A549 (cell line): ENCODE results near the gene TUBA4A. TPM values are rescaled to one million over a fixed set of nuclear protein-coding genes. Genes with fewer than 3 reads are reported as not detected.

Experiments
- ATAC-seq, 2 experiments: fragments of 200-7000 bp in 1 of 2; fragments of >200 bp in 1 of 2; cut with Nextera tagmentation in 1 of 2; cut with Tn5 transposase in 1 of 2; 3 replicates each; pipeline versions ENCODE4 v1.8.0 to v1.9.1; 2018 to 2020; ENCODE audit warnings: mild to moderate bottlenecking in 1 of 2, moderate library complexity in 1 of 2
- CTCF ChIA-PET: fragments of 300-600 bp; sonication (Branson Sonifier 250); formaldehyde crosslinking; extraction: SDS; loops from one replicate; lab custom pipeline; 2021; ENCODE audit warnings: antibody characterized with exemption, inconsistent platforms; lab: Yijun Ruan, JAX
- POLR2A ChIA-PET: fragments of 350-600 bp; formaldehyde crosslinking; extraction: SDS; loops from one replicate; lab custom pipeline; 2021; ENCODE audit warnings: antibody characterized with exemption, inconsistent platforms; lab: Yijun Ruan, JAX
- DNase-seq, 2 experiments: peaks; one replicate each; pipeline versions ENCODE4 v3.0.0 to v3.0.0-alpha.2; 2011 to 2016; ENCODE audit warnings: low read depth in 1 of 2, low spot score in 1 of 2
- FAIRE-seq: peaks from 2 replicates; lab custom pipeline; 2011; peaks lifted over from hg19 to GRCh38; lab: Jason Lieb, UNC
- H3K27ac ChIP-seq, 2 experiments: fragments of >200 bp; sonication (Bioruptor Twin); formaldehyde crosslinking; 3 replicates each; pipeline ENCODE4 v1.5.1; 2016 to 2017
- H3K4me1 ChIP-seq: fragments of >200 bp; sonication (Bioruptor Twin); formaldehyde crosslinking; 3 replicates; pipeline ENCODE4 v1.6.1; 2016
- H3K4me2 ChIP-seq: fragments of >200 bp; sonication (Bioruptor Twin); formaldehyde crosslinking; 3 replicates; pipeline ENCODE4 v1.6.1; 2016
- H3K4me3 ChIP-seq: fragments of >200 bp; sonication (Bioruptor Twin); formaldehyde crosslinking; 3 replicates; pipeline ENCODE4 v1.5.1; 2016
- H3K9me3 ChIP-seq: fragments of >200 bp; sonication (Bioruptor Twin); formaldehyde crosslinking; 3 replicates; pipeline ENCODE4 v1.6.1; 2016
- BHLHE40 ChIP-seq: IDR thresholded peaks from 2 replicates; pipeline ENCODE4 v1.6.1; 2012; ENCODE audit warnings: low read depth, low read length, inconsistent platforms
- E2F6 ChIP-seq: IDR thresholded peaks from 2 replicates; pipeline ENCODE4 v1.6.1; 2012; ENCODE audit warnings: low read depth, borderline replicate concordance
- ESRRA ChIP-seq: fragments of 150-350 bp; IDR thresholded peaks from 2 replicates; pipeline ENCODE4 v1.6.1; 2014; ENCODE audit warnings: mild to moderate bottlenecking, low read length, borderline replicate concordance
- FOXS1 ChIP-seq: fragments of 250-450 bp; sonication (Bioruptor Pico); IDR thresholded peaks from 2 replicates; pipeline ENCODE4 v1.5.0; 2020; ENCODE audit warnings: mild to moderate bottlenecking, moderate library complexity
- GATA3 ChIP-seq: IDR thresholded peaks from 2 replicates; pipeline ENCODE4 v1.6.1; 2012; ENCODE audit warnings: borderline replicate concordance
- HOXB13 ChIP-seq: fragments of 250-450 bp; sonication (Bioruptor Pico); IDR thresholded peaks from 2 replicates; pipeline ENCODE4 v1.5.0; 2020; ENCODE audit warnings: low read depth, mild to moderate bottlenecking, moderate library complexity
- JUN ChIP-seq, 2 experiments: fragments of >200 bp; sonication (Bioruptor Twin); formaldehyde crosslinking; IDR thresholded peaks; 2 replicates in 1 of 2; 3 replicates in 1 of 2; pipeline ENCODE4 v1.6.1; 2016 to 2017
- JUNB ChIP-seq: fragments of >200 bp; sonication (Bioruptor Twin); formaldehyde crosslinking; IDR thresholded peaks from 2 replicates; pipeline ENCODE4 v1.6.1; 2016
- KDM5A ChIP-seq: fragments of 200-600 bp; sonication (generic); IDR thresholded peaks from 2 replicates; pipeline ENCODE4 v1.6.1; 2016; ENCODE audit warnings: antibody characterized with exemption, mild to moderate bottlenecking
- PHF8 ChIP-seq: fragments of 200-600 bp; sonication (generic); IDR thresholded peaks from 2 replicates; pipeline ENCODE4 v1.6.1; 2016; ENCODE audit warnings: low read depth, mild to moderate bottlenecking, antibody characterized with exemption, moderate library complexity, borderline replicate concordance
- POLR2A ChIP-seq: IDR thresholded peaks from 2 replicates; pipeline ENCODE4 v1.6.1; 2012; ENCODE audit warnings: mild to moderate bottlenecking, low read length
- RARB ChIP-seq: fragments of 250-450 bp; sonication (Bioruptor Pico); IDR thresholded peaks from 2 replicates; pipeline ENCODE4 v1.8.0; 2021; ENCODE audit warnings: mild to moderate bottlenecking, moderate library complexity
- RCOR1 ChIP-seq: fragments of 150-350 bp; IDR thresholded peaks from 2 replicates; pipeline ENCODE4 v1.6.1; 2014; ENCODE audit warnings: antibody characterized with exemption, low read length, low read depth
- RNF2 ChIP-seq: fragments of 200-600 bp; sonication (generic); IDR thresholded peaks from 2 replicates; pipeline ENCODE4 v1.6.1; 2016; ENCODE audit warnings: low read depth, mild to moderate bottlenecking, antibody characterized with exemption, moderate library complexity, borderline replicate concordance
- SMC3 ChIP-seq: fragments of >200 bp; sonication (Bioruptor Twin); formaldehyde crosslinking; IDR thresholded peaks from 3 replicates; pipeline ENCODE4 v1.6.1; 2018; ENCODE audit warnings: inconsistent platforms
- SREBF2 ChIP-seq: fragments of 450-650 bp; IDR thresholded peaks from 2 replicates; pipeline ENCODE4 v1.6.1; 2014; ENCODE audit warnings: mild to moderate bottlenecking, moderate library complexity
- ZC3H11A ChIP-seq: fragments of 450-650 bp; IDR thresholded peaks from 2 replicates; pipeline ENCODE4 v1.6.1; 2014; ENCODE audit warnings: antibody characterized with exemption, mild to moderate bottlenecking
- WGBS: methylation state at CpG from one replicate; pipeline ENCODE4 v1.1.6; 2017; ENCODE audit errors: missing lambda C conversion rate; 5-methylcytosine and 5-hydroxymethylcytosine counted together
- polyA minus RNA-seq: library from RNA; depleted of rRNA, polyadenylated mRNA; stranded (reverse); fragments of >200 nt; gene quantifications from 2 replicates; pipeline ENCODE4 v1.2.3, GENCODE V29; 2011; rRNA and poly(A)+ RNA removed
- polyA plus RNA-seq, 4 experiments: library from polyadenylated mRNA; depleted of rRNA in 3 of 4; stranded (reverse); fragments of >200 nt; fragmentation: RNase III in 1 of 4; extraction: RNeasy Plus Mini Kit Qiagen cat#74134 plus additional on column Dnase treatment in 1 of 4; gene quantifications; 2 replicates in 3 of 4; 3 replicates in 1 of 4; pipeline ENCODE4 v1.2.3, GENCODE V29; 2011 to 2017
- TF ChIP-seq, protein P1 (sequence below): fragments of >200 bp; sonication (Bioruptor Twin); formaldehyde crosslinking; IDR thresholded peaks from 3 replicates; pipeline ENCODE4 v1.6.1; 2016
- TF ChIP-seq, protein P2 (sequence below): IDR thresholded peaks from 2 replicates; pipeline ENCODE4 v1.6.1; 2012
- TF ChIP-seq, protein P3 (sequence below): IDR thresholded peaks from 2 replicates; pipeline ENCODE4 v1.6.1; 2012

The TUBA4A gene
- polyA plus RNA-seq (2011; rRNA removed) (222 and 251 TPM in 2 replicates), polyA plus RNA-seq (2017; fragmentation: RNase III; extraction: RNeasy Plus Mini Kit Qiagen cat#74134 plus additional on column Dnase treatment) (450 to 495 TPM (median 462 TPM) in 3 replicates), polyA minus RNA-seq (153 and 170 TPM in 2 replicates)
- 659 and 665 TPM in 2 replicates for polyA plus RNA-seq (2012; cell fraction: cytosol; rRNA removed)
- polyA plus RNA-seq (2012; cell fraction: nucleus; rRNA removed): 919 and 1,052 TPM in 2 replicates

- Histone ChIP-seq H3K4me3 (peak within 1 kb of the TSS; percentile 71), H3K27ac (peak within 1 kb of the TSS; percentile 90), H3K4me1 (peaks cover 37% of the 10 kb centered on the region), H3K4me2 (peak within 1 kb of the TSS; percentile 96)
- POLR2A ChIA-PET: interaction anchor here (0.8 to 4.5 kb wide), 8 partner anchors 9 to 77 kb away, joined by 3 to 65 read pairs (median 6); partner anchors contain the start of genes ANKZF1, ATG9A, CNPPD1 and DNAJB2
- FAIRE-seq: no peak
- peak; percentile 81 to 83 for DNase-seq
- 2% methylated on average over 7 of the region's 76 CpGs for WGBS
- CTCF ChIA-PET: interaction anchor here (0.9 to 12.6 kb wide), 8 partner anchors 9 to 256 kb away, joined by 3 to 241 read pairs (median 6); partner anchors contain the start of genes ANKZF1, ATG9A, DNAJB2 and GLB1L
- peak; percentile 62 to 82 for ATAC-seq
- TF ChIP-seq JUNB: no peak
- TF ChIP-seq PHF8: peak; percentile 44; the same call in 1 of the 2 replicates
- TF ChIP-seq, protein P1, sequence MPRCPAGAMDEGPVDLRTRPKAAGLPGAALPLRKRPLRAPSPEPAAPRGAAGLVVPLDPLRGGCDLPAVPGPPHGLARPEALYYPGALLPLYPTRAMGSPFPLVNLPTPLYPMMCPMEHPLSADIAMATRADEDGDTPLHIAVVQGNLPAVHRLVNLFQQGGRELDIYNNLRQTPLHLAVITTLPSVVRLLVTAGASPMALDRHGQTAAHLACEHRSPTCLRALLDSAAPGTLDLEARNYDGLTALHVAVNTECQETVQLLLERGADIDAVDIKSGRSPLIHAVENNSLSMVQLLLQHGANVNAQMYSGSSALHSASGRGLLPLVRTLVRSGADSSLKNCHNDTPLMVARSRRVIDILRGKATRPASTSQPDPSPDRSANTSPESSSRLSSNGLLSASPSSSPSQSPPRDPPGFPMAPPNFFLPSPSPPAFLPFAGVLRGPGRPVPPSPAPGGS: peak; percentile 92
- TF ChIP-seq, protein P2, sequence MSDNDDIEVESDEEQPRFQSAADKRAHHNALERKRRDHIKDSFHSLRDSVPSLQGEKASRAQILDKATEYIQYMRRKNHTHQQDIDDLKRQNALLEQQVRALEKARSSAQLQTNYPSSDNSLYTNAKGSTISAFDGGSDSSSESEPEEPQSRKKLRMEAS: peak; percentile 10; the same call in 1 of the 2 replicates
- peak; percentile 17; the same call in 1 of the 3 replicates for TF ChIP-seq SMC3
- no peak for TF ChIP-seq ZC3H11A
- TF ChIP-seq JUN (IDR thresholded peaks at IDR 0.05): peak; percentile 60 to 81; a peak in 3 of 5 replicates
- peak; percentile 99 for TF ChIP-seq POLR2A
- TF ChIP-seq FOXS1 (CRISPR knock-in tag): no peak
- no peak for TF ChIP-seq E2F6
- no peak for TF ChIP-seq BHLHE40
- TF ChIP-seq GATA3: 0 out of 2 replicates have a peak, but pooled peaks have one; percentile 17
- TF ChIP-seq, protein P3, sequence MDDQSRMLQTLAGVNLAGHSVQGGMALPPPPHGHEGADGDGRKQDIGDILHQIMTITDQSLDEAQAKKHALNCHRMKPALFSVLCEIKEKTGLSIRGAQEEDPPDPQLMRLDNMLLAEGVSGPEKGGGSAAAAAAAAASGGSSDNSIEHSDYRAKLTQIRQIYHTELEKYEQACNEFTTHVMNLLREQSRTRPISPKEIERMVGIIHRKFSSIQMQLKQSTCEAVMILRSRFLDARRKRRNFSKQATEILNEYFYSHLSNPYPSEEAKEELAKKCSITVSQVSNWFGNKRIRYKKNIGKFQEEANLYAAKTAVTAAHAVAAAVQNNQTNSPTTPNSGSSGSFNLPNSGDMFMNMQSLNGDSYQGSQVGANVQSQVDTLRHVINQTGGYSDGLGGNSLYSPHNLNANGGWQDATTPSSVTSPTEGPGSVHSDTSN: no peak; the same call in 1 of the 2 replicates
- no peak for TF ChIP-seq HOXB13 (CRISPR knock-in tag)
- TF ChIP-seq RNF2: 0 out of 2 replicates have a peak, but pooled peaks have one; percentile 50
- no peak for TF ChIP-seq SREBF2
- TF ChIP-seq RCOR1: no peak
- TF ChIP-seq ESRRA: no peak
- 0 out of 2 replicates have a peak, but pooled peaks have one; percentile 55 for TF ChIP-seq RARB
- TF ChIP-seq, all 56 proteins: peak for 9
- H3K9me3 ChIP-seq: no peaks in the 10 kb centered on the region
Measured at GRCh38 chr2:219253753-219254589, at the start of gene TUBA4A. TUBA4A (minus strand) TSS chr2:219253918; CDS start chr2:219253858, 60 bp downstream.

DNA sequence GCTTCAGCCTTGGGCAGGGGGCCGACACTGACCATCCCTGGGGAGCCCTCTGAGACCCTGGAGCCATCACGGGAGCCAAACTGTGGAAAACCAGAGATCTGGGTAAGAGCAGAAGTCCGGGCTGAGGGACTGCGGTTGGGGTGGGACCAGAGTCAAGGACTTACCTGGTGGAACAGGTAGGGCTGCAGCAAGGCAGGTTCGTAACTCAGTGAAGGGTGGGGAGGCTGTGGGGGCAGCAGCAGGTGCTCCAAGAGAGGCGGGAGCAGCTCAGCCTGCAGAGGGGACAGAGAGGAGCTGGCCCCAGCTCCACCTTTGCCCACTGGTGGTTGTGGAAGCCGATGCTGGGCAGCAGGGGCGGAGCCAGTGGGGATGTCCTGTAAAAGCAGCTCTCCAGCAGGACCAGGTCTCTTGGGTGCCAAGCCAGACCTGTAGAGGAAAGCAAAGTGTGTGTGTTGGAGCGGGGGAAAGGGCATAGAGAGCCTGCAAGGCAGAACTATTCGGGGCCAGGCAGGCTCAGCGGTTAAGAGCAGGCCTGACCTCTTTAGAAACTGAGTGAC is 48.8 kb upstream of the TUBA4A start:
- CTCF ChIA-PET: interaction anchor here (0.7 to 16.3 kb wide), 12 partner anchors 8 to 273 kb away, joined by 3 to 540 read pairs (median 6); partner anchors contain the start of genes CNPPD1, DNAJB2, NHEJ1 and RETREG2
- ATAC-seq: no peak

More for the DNA sequence above, 48.8 kb upstream of the TUBA4A start:
- FAIRE-seq (no peak), DNase-seq (no peak)
- no peak overlapping the region for H3K4me3 ChIP-seq
- H3K27ac ChIP-seq: no peak overlapping the region
- no peak for TF ChIP-seq SREBF2
- TF ChIP-seq KDM5A: no peak
- TF ChIP-seq, protein P1: no peak
- 0 out of 3 replicates have a peak, but pooled peaks cover 3% of the 10 kb centered on the region for H3K4me1 ChIP-seq
- H3K4me2 ChIP-seq: no peak overlapping the region
- POLR2A ChIA-PET: interaction anchor here (0.6 kb wide), 1 partner anchor 68 kb away, joined by 3 read pairs; no protein-coding TSS in a partner anchor
- WGBS: 6% methylated on average over 11 of the region's 11 CpGs
- no peaks in the 10 kb centered on the region for H3K9me3 ChIP-seq
